ENCODE results near the gene CEP97.

Gene CEP97

DNA sequence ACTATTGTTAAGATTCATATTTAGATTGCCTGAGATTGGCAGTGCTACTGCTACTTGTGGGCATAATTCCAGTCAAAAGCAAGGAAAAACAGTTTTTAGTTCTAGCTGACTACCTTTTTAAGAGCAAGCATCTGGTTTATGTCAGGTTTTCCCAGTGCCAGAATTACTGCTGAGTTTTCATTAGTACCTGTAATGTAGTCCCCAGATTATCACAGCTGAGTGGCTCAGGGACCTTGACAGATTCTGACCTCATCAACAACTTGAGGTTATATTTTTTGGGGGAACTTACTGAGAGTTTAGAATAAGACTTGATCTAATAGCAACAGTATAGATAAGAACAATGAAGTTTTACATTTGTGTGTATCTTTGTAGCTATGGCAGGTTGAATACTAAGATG, 85.6 kb downstream of the CEP97 start:
- in situ Hi-C loops (cut with HindIII; ENCODE audit: low sequenced_read_pairs) = no loop called here

DNA sequence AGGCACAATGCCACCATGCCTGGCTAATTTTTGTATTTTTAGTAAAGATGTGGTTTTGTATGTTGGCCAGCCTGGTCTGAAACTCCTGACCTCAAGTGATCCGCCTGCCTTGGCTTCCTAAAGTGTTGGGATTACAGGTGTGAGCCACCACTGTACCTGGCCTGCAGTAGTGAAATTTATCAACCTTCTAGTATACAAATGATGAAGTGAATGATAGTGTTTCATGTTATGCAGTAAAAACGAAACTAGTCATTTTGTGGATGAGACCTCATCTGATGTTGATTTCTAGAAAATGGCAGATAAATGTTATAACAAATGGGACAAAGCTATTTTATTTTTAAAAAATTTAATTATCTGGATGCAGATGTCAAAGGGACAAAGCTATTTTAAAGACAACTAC, 87.5 kb downstream of the CEP97 start:
- no peak overlapping the region for H3K4me3 ChIP-seq (ENCODE audit: low read depth, low read length)
- in situ Hi-C loops (cut with HindIII; ENCODE audit: low sequenced_read_pairs) = no loop called here
- DNase-seq (ENCODE audit: low read depth, low spot score) = no peak
- TF ChIP-seq, protein P1, sequence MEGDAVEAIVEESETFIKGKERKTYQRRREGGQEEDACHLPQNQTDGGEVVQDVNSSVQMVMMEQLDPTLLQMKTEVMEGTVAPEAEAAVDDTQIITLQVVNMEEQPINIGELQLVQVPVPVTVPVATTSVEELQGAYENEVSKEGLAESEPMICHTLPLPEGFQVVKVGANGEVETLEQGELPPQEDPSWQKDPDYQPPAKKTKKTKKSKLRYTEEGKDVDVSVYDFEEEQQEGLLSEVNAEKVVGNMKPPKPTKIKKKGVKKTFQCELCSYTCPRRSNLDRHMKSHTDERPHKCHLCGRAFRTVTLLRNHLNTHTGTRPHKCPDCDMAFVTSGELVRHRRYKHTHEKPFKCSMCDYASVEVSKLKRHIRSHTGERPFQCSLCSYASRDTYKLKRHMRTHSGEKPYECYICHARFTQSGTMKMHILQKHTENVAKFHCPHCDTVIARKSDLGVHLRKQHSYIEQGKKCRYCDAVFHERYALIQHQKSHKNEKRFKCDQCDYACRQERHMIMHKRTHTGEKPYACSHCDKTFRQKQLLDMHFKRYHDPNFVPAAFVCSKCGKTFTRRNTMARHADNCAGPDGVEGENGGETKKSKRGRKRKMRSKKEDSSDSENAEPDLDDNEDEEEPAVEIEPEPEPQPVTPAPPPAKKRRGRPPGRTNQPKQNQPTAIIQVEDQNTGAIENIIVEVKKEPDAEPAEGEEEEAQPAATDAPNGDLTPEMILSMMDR (IDR thresholded peaks at IDR 0.05; ENCODE audit: low read depth, low read length) = no peak

More for the DNA sequence above, 85.6 kb downstream of the CEP97 start:
- no peak for DNase-seq (ENCODE audit: low read depth, low spot score)
- no peak overlapping the region for H3K4me3 ChIP-seq (ENCODE audit: low read depth, low read length)
- TF ChIP-seq, protein P1 (IDR thresholded peaks at IDR 0.05; ENCODE audit: low read depth, low read length) = no peak

DNA sequence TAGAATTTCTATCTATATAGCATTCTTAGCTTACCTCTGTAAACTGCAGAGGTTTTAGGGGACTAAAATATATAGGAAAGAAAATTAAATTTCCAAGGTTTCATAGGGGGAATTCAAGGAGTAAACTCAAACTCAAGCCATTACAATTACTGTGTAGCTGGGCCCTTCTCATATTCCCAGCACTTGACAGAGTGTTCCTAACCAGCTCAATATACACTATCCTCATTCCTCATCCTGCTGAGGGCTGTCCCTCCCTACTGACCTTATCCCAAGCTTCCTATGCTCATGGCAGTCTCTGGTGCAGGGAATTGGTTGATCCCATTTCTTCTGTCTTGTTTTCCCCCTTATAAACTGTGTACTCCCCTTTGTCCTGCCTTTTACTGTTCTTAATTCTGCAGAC, 88.5 kb downstream of the CEP97 start:
- no peak for DNase-seq (ENCODE audit: low read depth, low spot score)
- no peak overlapping the region for H3K4me3 ChIP-seq (ENCODE audit: low read depth, low read length)
- in situ Hi-C loops (cut with HindIII; ENCODE audit: low sequenced_read_pairs) = no loop called here
- TF ChIP-seq, protein P1 (IDR thresholded peaks at IDR 0.05; ENCODE audit: low read depth, low read length) = no peak

DNA sequence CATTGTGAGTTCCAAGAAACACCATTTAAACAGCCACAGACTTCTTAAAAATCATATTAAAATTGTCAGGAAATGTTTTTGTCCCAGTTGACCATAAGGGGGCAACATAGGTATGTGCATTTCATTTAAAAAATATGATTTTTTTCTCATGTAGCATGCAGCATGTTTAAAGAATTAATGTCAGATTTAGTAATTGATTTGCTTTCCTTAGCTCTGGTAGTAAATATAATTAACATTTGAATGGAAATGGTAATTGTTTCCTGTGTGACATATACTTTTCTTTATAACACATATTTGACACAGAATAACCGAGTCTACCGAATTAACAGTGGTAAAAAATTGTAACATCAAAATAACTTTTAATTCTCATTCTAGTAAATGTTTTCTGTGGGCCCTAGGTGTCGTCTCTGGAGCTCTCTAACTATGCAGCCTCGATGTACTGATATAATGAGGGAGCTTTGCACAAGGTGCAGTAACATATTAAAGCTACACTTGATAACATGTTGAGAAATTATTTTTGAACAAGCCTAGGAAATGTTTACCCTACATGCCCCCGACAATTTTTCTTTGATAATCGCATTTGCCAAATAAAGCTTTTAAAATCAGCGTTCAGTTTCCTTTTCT, 89.5 kb downstream of the CEP97 start:
- in situ Hi-C loops (cut with HindIII; ENCODE audit: low sequenced_read_pairs) = no loop called here
- TF ChIP-seq, protein P1 (IDR thresholded peaks at IDR 0.05; ENCODE audit: low read depth, low read length) = peak; percentile 43
- peak; percentile 61 for DNase-seq (ENCODE audit: low read depth, low spot score)
- no peak overlapping the region for H3K4me3 ChIP-seq (ENCODE audit: low read depth, low read length)

DNA sequence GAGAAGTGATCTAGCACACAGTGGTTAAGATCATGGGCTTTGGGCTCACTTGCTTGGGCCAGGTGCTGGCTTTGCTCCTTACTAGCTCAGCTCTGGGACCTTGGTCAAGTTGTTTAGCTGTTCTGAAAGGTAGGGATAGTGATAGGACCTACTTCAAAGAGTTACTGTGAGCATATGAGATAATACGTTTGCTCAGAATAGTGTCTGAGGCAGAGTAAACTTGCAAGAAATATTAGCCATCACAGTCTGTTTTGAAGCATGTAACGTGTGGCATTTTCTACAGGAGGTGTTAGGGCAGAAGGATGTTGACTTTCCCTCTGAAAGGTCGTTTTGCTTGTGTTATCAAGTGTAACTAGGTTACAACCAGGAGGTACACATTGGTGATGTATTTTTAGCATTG, 90.4 kb downstream of the CEP97 start:
- no peak for DNase-seq (ENCODE audit: low read depth, low spot score)
- TF ChIP-seq, protein P1 (IDR thresholded peaks at IDR 0.05; ENCODE audit: low read depth, low read length) = no peak
- H3K4me3 ChIP-seq (ENCODE audit: low read depth, low read length) = no peak overlapping the region
- in situ Hi-C loops (cut with HindIII; ENCODE audit: low sequenced_read_pairs) = no loop called here

DNA sequence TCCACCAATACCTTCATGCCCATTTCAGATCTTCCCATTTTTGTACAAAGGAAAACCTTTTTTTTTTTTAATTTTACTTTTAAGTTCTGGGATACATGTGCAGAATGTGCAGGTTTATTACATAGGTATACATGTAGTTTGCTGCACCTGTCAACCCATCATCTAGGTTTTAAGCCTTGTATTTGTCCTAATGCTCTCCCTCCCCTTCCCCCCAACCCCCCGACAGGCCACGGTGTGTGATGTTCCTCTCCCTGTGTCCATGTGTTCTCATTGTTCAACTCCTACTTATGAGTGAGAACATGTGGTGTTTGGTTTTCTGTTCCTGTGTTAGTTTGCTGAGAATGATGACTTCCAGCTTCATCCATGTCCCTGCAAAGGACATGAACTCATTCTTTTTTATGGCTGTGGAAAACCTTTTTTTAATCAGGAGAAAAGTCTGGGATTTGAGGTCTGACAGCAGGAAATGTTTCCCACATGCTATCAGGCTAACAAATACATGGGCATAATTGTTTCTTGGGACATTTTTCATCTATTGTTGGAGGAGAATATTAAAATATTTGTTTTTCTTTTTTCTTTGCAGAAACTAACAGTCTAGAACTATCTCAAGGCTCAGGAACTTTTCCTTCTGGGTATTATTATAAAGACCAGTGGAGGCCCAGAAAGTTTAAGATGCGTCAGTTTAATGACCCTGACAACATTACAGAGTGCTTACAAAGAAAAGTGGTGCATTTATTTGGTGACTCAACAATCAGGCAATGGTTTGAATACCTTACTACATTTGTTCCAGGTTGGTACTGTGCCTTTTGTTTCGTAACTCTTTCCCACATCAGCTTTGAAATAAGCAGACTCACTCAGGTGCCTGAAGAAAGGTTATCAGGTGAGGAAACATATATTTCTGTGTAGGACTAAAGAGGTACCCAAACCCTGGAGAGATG, 92.1 kb downstream of the CEP97 start:
- no peak overlapping the region for H3K4me3 ChIP-seq (ENCODE audit: low read depth, low read length)
- in situ Hi-C loops (cut with HindIII; ENCODE audit: low sequenced_read_pairs) = no loop called here
- TF ChIP-seq, protein P1 (IDR thresholded peaks at IDR 0.05; ENCODE audit: low read depth, low read length) = no peak
- peak; percentile 26 for DNase-seq (ENCODE audit: low read depth, low spot score)

All from astrocyte of the spinal cord (primary cell).